Measurements from ENCODE around the gene DBI. TPM values are rescaled to one million over a fixed set of nuclear protein-coding genes. Genes with fewer than 3 reads are reported as not detected.

DBI gene
- total and polyA plus RNA-seq, 2 of the 8 experiments (the other 6 are each of a cell fraction or from before 2014, with no cell fraction given): 180 to 212 TPM

- TF ChIP-seq FOSL1 (IDR thresholded peaks at IDR 0.05; ENCODE audit: insufficient read depth, low read depth, low read length) (no peak), TBP (IDR thresholded peaks at IDR 0.05; ENCODE audit: low read depth, low read length) (no peak), POLR2AphosphoS5 (IDR thresholded peaks at IDR 0.05; ENCODE audit: low read depth, low read length) (no peak), HDAC6 (IDR thresholded peaks at IDR 0.05; ENCODE audit: low read depth, low read length) (no peak), MAX (IDR thresholded peaks at IDR 0.05) (no peak)
Measured at GRCh38 chr2:119369845-119370244, 3.1 kb downstream of the DBI start (continued).
